GM12878 (cell line): ENCODE measurements around the gene VPS52. TPM values are rescaled to one million over a fixed set of nuclear protein-coding genes. Genes with fewer than 3 reads are reported as not detected.

Experiments
- CEBPB ChIP-seq, 2 experiments: fragments of 150-350 bp in 1 of 2; IDR thresholded peaks; 2 replicates each; pipeline ENCODE4 v1.6.1; 2012 to 2014; ENCODE audit warnings: low read depth in 2 of 2, low read length in 2 of 2, borderline replicate concordance in 1 of 2, inconsistent platforms in 1 of 2
- CREB1 ChIP-seq: IDR thresholded peaks from 2 replicates; pipeline ENCODE4 v1.6.1; 2012; ENCODE audit warnings: low read depth, mild to moderate bottlenecking, inconsistent platforms
- EED ChIP-seq: sonication (generic); IDR thresholded peaks from 2 replicates; pipeline ENCODE4 v1.6.1; 2016; ENCODE audit warnings: antibody characterized with exemption, low read depth
- ETV6 ChIP-seq, 2 experiments: fragments of 450-650 bp in 1 of 2; IDR thresholded peaks in 1 of 2; conservative IDR thresholded peaks in 1 of 2; 2 replicates each; pipeline ENCODE4 v1.6.1; 2014; ENCODE audit warnings: antibody characterized with exemption in 1 of 2, borderline replicate concordance in 1 of 2, low read depth in 1 of 2, mild to moderate bottlenecking in 1 of 2, moderate library complexity in 1 of 2
- FOXK2 ChIP-seq: fragments of 450-650 bp; IDR thresholded peaks from 2 replicates; pipeline ENCODE4 v1.6.1; 2017; ENCODE audit warnings: mild to moderate bottlenecking, moderate library complexity
- FOXM1 ChIP-seq: IDR thresholded peaks from 2 replicates; pipeline ENCODE4 v1.6.1; 2012; ENCODE audit warnings: low read depth, mild to moderate bottlenecking, inconsistent platforms, low read length, moderate library complexity
- HDAC2 ChIP-seq: fragments of 200-600 bp; sonication (generic); IDR thresholded peaks from 2 replicates; pipeline ENCODE4 v1.6.1; 2017
- HDAC6 ChIP-seq: fragments of 200-600 bp; sonication (generic); IDR thresholded peaks from one replicate; pipeline ENCODE4 v1.8.0; 2017; ENCODE audit warnings: antibody characterized with exemption; ENCODE audit not compliant: unreplicated experiment
- IKZF1 ChIP-seq: fragments of 450-650 bp; conservative IDR thresholded peaks from 2 replicates; pipeline ENCODE4 v1.6.1; 2017; ENCODE audit warnings: antibody characterized with exemption, mild to moderate bottlenecking
- KAT2A ChIP-seq: conservative IDR thresholded peaks from 2 replicates; pipeline ENCODE4 v1.6.1; 2011; ENCODE audit warnings: low read depth, low read length; ENCODE audit not compliant: control insufficient read depth
- LARP7 ChIP-seq: fragments of 450-650 bp; IDR thresholded peaks from 2 replicates; pipeline ENCODE4 v1.6.1; 2017; ENCODE audit warnings: mild to moderate bottlenecking
- PAX5 ChIP-seq: IDR thresholded peaks from 2 replicates; pipeline ENCODE4 v1.6.1; 2011; ENCODE audit warnings: low read depth, low read length, borderline replicate concordance
- PKNOX1 ChIP-seq: fragments of 450-650 bp; IDR thresholded peaks from 2 replicates; pipeline ENCODE4 v1.6.1; 2016; ENCODE audit warnings: mild to moderate bottlenecking
- RAD21 ChIP-seq: IDR thresholded peaks from 2 replicates; pipeline ENCODE4 v1.6.1; 2011; ENCODE audit warnings: mild to moderate bottlenecking, low read depth, low read length, moderate library complexity; ENCODE audit not compliant: insufficient read depth
- RFX5 ChIP-seq: IDR thresholded peaks from 2 replicates; pipeline ENCODE4 v1.6.1; 2011; ENCODE audit warnings: low read depth, low read length, improper control_type of control experiment
- SIN3A ChIP-seq: IDR thresholded peaks from 2 replicates; pipeline ENCODE4 v1.6.1; 2012; ENCODE audit warnings: low read depth, low read length, improper control_type of control experiment
- SMARCA5 ChIP-seq: fragments of 450-650 bp; IDR thresholded peaks from 2 replicates; pipeline ENCODE4 v1.6.1; 2017; ENCODE audit warnings: mild to moderate bottlenecking
- ZBTB11 ChIP-seq: fragments of 450-650 bp; formaldehyde crosslinking; IDR thresholded peaks from 2 replicates; pipeline ENCODE4 v1.5.0; 2022; ENCODE audit warnings: mild to moderate bottlenecking, missing genetic modification characterization
- ZNF24 ChIP-seq: fragments of 450-650 bp; IDR thresholded peaks from 2 replicates; pipeline ENCODE4 v1.6.1; 2017; ENCODE audit warnings: antibody characterized with exemption, mild to moderate bottlenecking
- ZNF687 ChIP-seq: fragments of 450-650 bp; IDR thresholded peaks from 2 replicates; pipeline ENCODE4 v1.6.1; 2017; ENCODE audit warnings: mild to moderate bottlenecking, moderate library complexity
- polyA plus RNA-seq, 11 experiments: library from polyadenylated mRNA; depleted of rRNA in 4 of 11; unstranded in 6 of 11; stranded (reverse) in 5 of 11; fragments of >200 nt; fragmentation: Nextera tagmentation in 4 of 11; fragmentation: Illumina TruSeq in 1 of 11; extraction: Ambion mirVana in 4 of 11; extraction: Trizol in 1 of 11; gene quantifications; 1 replicate in 1 of 11; 2 replicates in 10 of 11; pipeline versions ENCODE4 v1.2.1 to v1.2.3, GENCODE V29; 2011 to 2016; ENCODE audit warnings: inconsistent platforms in 2 of 11, missing spikeins in 2 of 11, low read depth in 1 of 11
- total RNA-seq, 4 experiments: library from RNA; depleted of rRNA in 3 of 4; stranded (reverse); fragments of >200 nt in 3 of 4; fragmentation: Illumina TruSeq in 1 of 4; extraction: Trizol in 1 of 4; gene quantifications; 2 replicates each; pipeline versions ENCODE4 v1.2.1 to v1.2.3, GENCODE V29; 2013 to 2021
- TF ChIP-seq, protein P1 (sequence below): fragments of 450-650 bp; IDR thresholded peaks from 2 replicates; pipeline ENCODE4 v1.6.1; 2017; ENCODE audit warnings: borderline replicate concordance

Gene VPS52
- total and polyA plus RNA-seq, 10 of the 15 experiments (the other 5 are each of a cell fraction or from before 2014, with no cell fraction given) = 11.3 to 52.7 (median 36.7) TPM

DNA sequence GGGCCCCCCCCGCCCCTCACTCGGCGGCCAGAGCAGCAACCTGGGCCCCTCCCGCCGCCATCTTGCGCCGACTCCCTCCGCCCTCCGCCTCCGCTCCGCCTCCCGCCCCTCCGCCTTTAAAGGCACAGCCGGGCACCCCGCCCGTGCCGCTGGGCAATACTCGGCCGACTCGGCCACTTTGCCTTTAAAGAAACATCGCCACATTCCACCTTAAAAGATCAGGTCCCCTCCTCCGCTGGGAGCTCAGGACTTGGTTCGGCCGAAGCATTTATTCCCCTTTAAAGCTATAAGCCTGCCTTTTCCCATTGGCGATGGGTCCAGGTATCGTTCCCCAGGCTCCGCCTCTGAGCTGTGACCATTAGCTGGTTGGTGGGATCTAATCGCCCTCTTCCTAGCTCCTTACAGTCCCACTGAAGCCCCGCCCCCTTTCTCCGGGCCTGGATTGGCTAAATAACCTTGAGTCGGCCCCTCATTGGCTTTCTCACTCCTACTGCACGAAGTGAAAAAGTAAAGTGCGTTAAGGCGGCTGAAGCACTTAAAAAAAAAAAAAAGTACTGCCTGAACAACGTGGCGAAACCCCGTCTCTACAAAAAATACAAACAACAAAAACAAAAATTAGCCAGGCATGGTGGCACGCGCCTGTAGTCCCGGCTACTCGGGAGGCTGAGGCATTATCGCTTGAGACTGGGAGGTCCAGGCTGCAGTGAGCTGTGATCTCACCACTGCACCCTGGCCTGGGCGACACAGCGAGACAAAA is 46.2 kb upstream of the VPS52 start, which contains the start of gene ZBTB22 (continued):
- TF ChIP-seq ZNF24 = no peak
- 0 out of 2 replicates have a peak, but pooled peaks have one; percentile 55 for TF ChIP-seq FOXM1
- no peak for TF ChIP-seq CEBPB (IDR thresholded peaks at IDR 0.05; ENCODE audit: borderline replicate concordance in 1 of 2, low read depth in 2 of 2, low read length in 2 of 2)
- no peak for TF ChIP-seq ZBTB11 (CRISPR knock-in tag)
- no peak for TF ChIP-seq HDAC6
- TF ChIP-seq SIN3A = no peak
- TF ChIP-seq IKZF1 = no peak; the same call in 1 of the 2 replicates
- TF ChIP-seq LARP7 = no peak; the same call in 1 of the 2 replicates
- no peak for TF ChIP-seq SMARCA5
- TF ChIP-seq ZNF687 = no peak
- TF ChIP-seq, protein P1, sequence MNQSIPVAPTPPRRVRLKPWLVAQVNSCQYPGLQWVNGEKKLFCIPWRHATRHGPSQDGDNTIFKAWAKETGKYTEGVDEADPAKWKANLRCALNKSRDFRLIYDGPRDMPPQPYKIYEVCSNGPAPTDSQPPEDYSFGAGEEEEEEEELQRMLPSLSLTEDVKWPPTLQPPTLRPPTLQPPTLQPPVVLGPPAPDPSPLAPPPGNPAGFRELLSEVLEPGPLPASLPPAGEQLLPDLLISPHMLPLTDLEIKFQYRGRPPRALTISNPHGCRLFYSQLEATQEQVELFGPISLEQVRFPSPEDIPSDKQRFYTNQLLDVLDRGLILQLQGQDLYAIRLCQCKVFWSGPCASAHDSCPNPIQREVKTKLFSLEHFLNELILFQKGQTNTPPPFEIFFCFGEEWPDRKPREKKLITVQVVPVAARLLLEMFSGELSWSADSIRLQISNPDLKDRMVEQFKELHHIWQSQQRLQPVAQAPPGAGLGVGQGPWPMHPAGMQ = no peak
- peak; percentile 62 for TF ChIP-seq CREB1
- no peak for TF ChIP-seq ETV6 (conservative IDR thresholded peaks at IDR 0.05 in 1 of 2, IDR thresholded peaks at IDR 0.05 in 1 of 2; ENCODE audit: borderline replicate concordance in 1 of 2, low read depth in 1 of 2)
- TF ChIP-seq PAX5 = 0 out of 2 replicates have a peak, but pooled peaks have one; percentile 12
- TF ChIP-seq EED = no peak
- no peak for TF ChIP-seq KAT2A
- TF ChIP-seq PKNOX1 = no peak; the same call in 1 of the 2 replicates
- TF ChIP-seq HDAC2 = no peak
- TF ChIP-seq FOXK2 = no peak
- no peak for TF ChIP-seq RAD21
- 0 out of 2 replicates have a peak, but pooled peaks have one; percentile 57 for TF ChIP-seq RFX5
